GM19238 (cell line): Measurements from ENCODE around the gene TOGARAM1.
A peak's percentile ranks its signal among the peaks of the same experiment; 100 is the strongest.

Source experiments
- DNase-seq: peaks from one replicate; pipeline ENCODE4 v3.0.0; 2011; ENCODE audit warnings: low spot score; ENCODE audit not compliant: insufficient read length

The TOGARAM1 gene, protein sequence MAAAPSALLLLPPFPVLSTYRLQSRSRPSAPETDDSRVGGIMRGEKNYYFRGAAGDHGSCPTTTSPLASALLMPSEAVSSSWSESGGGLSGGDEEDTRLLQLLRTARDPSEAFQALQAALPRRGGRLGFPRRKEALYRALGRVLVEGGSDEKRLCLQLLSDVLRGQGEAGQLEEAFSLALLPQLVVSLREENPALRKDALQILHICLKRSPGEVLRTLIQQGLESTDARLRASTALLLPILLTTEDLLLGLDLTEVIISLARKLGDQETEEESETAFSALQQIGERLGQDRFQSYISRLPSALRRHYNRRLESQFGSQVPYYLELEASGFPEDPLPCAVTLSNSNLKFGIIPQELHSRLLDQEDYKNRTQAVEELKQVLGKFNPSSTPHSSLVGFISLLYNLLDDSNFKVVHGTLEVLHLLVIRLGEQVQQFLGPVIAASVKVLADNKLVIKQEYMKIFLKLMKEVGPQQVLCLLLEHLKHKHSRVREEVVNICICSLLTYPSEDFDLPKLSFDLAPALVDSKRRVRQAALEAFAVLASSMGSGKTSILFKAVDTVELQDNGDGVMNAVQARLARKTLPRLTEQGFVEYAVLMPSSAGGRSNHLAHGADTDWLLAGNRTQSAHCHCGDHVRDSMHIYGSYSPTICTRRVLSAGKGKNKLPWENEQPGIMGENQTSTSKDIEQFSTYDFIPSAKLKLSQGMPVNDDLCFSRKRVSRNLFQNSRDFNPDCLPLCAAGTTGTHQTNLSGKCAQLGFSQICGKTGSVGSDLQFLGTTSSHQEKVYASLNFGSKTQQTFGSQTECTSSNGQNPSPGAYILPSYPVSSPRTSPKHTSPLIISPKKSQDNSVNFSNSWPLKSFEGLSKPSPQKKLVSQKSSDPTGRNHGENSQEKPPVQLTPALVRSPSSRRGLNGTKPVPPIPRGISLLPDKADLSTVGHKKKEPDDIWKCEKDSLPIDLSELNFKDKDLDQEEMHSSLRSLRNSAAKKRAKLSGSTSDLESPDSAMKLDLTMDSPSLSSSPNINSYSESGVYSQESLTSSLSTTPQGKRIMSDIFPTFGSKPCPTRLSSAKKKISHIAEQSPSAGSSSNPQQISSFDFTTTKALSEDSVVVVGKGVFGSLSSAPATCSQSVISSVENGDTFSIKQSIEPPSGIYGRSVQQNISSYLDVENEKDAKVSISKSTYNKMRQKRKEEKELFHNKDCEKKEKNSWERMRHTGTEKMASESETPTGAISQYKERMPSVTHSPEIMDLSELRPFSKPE (N-terminal part only)

GRCh38 chr14:44961554-44962333 is at the start of gene TOGARAM1, which contains the start of gene KLHL28:
TOGARAM1 (plus strand) TSS chr14:44962190; CDS start chr14:44962422, 232 bp downstream.
KLHL28 (minus strand) TSS chr14:44961947; CDS start chr14:44945928, 16,019 bp downstream.
- peak; percentile 82 for DNase-seq

- no peak for DNase-seq
These were observed 47.1 kb upstream of the TOGARAM1 start for GRCh38 chr14:44914849-44915248.

DNA sequence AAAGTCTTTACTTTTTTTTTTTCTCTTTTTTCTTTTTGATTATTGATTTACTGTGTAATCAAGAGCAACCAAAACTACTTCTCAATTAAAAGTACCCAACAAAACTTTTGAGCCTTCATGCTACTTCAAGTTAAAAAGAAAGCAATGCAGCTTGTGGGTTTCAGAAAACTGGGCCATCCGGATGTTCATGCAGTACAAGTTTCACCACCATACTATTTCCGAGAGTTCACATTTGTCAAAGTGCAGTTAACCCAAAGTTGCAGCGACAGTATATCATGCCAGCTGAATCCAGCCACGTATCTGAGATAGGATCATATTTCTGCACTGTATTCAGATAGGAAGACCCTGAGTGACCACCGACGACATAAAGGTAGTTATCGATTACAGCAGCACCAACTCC is 33.2 kb upstream of the TOGARAM1 start:
- no peak for DNase-seq

DNA sequence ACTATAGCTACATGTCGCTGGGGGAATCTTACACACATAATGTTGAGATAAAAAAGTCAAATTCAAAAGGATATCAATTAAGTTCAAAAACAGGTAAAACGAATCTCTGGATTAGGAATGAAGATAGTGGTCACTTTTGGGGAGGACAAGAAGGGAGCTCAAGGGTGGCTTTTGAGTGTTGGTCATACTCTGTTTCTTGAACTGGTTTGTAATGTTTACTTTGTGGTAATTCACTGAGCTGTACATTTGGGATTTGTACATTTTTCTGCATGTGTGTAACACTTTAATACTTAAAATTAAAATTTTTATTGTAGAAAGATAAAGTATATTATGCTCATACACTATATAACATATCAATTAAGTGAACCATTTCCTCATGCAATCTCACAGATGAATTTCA is 26.8 kb upstream of the TOGARAM1 start:
- DNase-seq: no peak

DNA sequence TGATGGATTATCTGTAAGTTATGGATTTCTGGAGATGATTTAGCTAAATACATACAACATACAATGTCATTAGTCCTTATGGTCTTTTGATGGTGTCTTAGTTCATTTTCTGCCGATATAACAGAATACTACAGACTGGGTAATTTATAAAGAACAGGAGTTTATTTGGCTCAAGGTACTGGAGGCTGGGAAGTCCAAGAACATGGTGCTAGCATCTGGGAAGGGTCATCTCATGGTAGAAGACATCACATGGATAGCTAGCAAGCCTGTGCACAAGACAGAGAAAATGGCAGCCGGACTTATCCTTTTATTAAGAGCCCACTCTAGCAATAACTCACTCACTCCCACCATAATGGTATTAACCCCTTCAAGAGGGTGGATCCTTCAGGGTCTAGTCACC is 24.4 kb upstream of the TOGARAM1 start:
- DNase-seq: no peak

GRCh38 chr14:44940211-44940610 is 21.8 kb upstream of the TOGARAM1 start:
- DNase-seq: no peak

DNA sequence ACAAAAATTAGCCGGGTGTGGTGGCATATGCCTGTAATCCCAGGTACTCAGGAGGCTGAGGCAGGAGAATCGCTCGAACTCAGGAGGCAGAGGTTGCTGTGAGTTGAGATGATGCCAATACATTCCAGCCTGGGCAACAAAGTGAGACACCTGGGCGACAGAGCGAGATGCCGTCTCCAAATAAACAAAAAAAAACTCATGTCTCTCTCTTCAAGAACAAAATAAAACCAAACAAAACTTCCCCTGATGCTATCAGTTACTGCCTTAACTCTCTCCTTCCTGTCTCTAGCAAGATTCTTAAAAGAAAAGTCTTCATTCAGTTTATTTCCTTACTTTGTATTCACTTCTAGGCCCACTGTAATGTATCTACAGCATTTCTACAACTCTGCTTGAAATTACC is 21.0 kb upstream of the TOGARAM1 start:
- DNase-seq: no peak

- DNase-seq: no peak
These were observed 20.4 kb upstream of the TOGARAM1 start for GRCh38 chr14:44941591-44941990.

DNA sequence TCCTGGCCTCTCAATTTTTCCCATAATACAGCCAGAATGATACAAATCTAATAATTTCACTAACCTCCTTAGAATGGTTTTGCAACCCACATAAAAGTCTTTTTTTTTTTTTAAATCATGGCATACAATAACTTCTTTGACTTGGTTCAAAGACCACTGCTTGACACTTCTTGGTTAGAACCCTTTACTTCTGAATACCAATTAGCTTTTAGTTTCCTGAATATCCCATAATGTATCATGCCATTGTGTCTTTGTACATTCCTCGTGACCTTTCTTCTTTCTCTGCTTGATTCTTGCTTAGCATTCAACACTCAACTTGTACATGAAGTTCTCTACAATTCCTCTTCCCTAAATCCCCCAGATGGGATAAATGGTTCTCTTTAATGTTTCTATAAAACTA is 19.6 kb upstream of the TOGARAM1 start:
- no peak for DNase-seq

DNA sequence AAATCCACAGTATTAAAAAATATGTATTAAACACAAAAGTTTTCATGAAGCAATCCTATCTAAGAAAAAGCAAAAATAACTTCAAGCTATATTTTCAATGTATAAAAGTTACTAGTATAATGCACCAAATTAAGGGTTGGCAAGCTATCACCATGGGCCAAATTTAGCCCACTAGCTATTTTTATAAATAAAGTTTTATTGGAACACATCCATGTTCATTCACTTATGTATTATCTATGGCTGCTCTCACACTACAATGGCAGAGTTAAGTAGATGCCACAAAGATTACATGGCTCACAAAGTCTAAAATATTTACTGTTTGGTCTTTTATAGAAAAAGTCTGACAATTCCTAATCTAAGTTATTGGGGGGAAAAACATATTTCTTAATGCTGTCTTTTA is 17.9 kb upstream of the TOGARAM1 start:
- no peak for DNase-seq

- no peak for DNase-seq
These were observed 16.7 kb upstream of the TOGARAM1 start for GRCh38 chr14:44945264-44945663.

GRCh38 chr14:44951051-44951450 is 10.9 kb upstream of the TOGARAM1 start:
- no peak for DNase-seq

DNA sequence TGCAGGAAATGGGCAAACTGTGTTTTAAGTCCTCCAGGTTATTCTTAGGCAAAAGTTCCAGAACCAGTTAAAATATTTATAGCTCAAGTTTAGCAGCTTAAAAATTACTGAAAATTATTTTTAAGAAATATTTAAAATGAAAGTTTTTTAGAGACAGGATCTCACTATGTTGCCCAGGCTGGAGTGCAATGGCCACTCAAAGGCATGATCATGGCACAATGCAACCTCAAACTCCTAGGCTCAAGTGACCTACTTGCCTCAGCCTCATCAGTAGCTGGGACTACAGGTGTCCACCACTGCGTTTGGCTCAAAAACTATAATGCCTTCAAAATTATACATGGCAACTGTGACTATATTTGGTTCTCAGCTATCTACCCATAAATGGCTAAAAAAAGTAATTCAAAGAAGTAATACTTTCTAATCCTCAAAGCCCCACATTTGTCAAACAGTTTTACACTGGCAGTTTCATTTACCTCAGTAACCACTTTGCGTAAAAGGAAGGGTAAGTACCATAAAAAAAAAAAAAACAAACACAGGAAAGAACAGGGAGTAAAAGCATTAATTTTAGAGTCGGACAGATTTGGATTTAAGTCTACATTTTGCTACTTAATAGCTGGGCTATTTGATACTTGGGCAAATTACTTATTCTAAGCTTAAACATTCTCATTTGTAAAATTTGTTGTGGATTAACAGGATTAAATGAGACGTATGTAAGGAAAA is 9.4 kb upstream of the TOGARAM1 start:
- no peak for DNase-seq

DNA sequence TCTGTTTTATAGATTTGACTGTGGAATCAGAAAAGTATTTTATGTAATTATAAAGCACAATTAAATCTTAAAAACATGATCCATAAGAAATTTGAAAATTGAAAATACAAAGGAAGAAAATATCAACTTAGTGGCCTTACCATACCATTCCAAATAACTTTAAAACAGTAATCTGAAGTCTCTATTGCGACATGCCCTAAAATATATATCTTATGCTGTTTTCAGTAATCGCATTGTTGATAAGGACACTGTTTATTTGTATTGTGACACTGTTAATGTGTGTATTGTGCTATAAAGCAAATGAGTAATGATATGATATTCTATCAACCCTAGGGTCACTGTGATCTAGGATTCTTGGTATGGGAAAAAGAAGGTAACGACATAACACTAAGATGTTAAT is 7.2 kb upstream of the TOGARAM1 start:
- no peak for DNase-seq

DNA sequence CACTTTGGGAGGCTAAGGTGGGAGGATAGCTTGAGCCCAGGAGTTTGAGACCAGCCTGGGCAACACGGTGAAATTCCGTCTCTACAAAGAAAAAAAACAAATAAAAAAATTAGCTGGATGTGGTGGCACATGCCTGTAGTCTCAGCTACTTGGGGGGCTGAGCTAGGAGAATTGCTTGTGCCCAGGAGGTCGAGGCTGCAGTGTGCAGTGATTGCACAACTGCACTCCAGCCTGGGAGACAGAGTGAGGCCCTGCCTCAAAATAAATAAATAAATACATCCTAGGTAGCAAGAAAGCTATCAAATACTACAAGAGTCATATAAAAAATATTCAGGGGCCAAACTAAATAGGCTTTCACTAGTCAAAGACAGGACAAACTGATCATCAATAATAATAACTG is 6.5 kb upstream of the TOGARAM1 start:
- DNase-seq: no peak

DNA sequence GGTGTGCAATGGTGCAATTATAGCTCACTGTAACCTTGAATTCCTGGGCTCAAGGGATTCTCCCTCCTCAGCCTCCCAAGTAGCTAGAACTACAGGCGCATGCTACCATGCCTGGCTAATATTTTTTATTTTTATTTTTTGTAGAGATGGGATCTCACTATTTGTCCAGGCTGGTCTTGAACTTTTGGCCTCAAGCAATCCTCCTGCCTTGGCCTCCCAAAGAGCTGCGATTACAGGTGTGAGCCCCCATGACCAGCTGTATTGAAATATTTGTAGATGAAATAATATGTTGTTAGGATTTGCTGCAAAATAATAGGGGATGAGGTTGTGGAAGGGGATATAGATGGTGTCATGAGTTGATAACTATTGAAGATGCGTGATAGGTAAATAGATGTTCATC is 5.1 kb upstream of the TOGARAM1 start:
- no peak for DNase-seq

DNA sequence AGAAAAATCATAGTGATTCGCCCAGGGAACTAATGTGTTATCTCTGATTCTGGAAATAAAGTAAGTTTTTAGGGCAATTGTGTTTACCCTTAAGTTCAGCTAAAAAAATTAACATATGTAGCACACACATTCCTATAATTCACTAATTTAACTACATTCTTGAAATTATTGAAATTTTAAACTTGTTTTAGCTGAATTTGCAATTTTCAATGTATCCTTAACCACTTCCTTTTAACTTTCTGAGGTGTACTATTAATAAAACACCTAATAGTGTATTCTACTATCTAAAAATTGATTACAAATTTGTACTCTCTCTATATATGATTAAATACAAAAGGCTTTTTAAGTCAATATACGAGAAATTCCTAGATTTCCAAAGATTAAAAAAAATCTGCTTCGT is 2.5 kb upstream of the TOGARAM1 start:
- DNase-seq: no peak

- DNase-seq: no peak
These were observed 1.8 kb upstream of the TOGARAM1 start for GRCh38 chr14:44960146-44960545.

DNA sequence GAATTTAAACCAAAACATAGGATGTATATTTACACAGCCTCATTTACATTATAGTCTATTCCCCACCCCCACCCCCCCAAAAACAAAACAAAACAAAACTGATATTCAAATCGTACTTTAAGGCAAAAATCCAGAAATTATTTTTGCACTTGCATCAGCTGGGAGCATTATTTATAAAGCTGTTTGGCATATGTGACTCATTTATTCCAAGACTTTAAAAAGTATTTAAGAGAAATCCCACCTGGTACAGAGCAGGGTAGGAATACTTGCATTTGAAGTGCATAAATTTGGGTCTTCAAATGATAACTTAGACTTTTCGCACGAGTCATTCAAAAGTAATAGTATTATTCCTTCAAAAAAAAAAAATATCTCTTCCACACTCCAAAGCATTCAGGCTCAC is 1.3 kb upstream of the TOGARAM1 start:
- no peak for DNase-seq

DNA sequence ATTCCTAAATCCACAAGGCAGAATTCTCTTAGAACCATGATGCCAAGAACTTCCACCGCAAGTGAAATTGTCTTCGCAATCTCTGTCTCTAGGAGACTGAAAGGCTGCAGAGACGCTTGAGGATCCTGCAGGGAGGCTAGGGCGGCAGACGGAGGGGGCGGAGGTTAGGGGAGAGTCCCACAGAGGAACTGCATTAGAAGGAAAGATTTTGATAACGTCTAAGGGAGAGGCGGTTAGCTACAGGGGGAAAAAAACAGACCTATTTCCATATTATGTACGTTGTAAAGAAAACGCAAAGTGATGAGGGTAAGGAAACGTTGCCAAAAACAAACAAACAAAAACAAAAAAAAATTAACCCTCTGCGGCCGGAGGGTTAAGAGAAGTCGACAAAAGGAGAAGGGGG is 838 bp upstream of the TOGARAM1 start:
- DNase-seq: peak; percentile 18
